Measurements from ENCODE around the gene ART1.

DNA sequence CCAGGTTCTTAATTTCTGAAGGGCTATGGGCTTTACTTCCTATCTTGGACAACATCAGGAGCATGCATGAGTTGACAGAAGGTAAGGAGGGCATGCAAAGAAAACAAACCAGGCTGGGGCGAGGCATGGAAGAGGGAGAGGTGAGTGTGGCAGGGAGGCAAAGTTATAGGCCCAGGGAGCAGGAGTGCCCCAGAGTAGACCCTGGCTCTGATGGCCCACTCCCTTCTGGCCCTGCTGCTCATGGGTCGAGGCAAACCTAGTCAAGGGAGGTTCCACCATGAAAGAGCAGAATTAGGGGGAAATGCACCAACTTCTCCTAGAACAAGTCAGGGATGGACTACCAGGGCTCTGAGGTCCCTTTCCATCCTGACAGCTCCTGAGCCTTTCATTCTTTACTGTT is 16.0 kb downstream of the ART1 start:
- TF ChIP-seq, protein P1, sequence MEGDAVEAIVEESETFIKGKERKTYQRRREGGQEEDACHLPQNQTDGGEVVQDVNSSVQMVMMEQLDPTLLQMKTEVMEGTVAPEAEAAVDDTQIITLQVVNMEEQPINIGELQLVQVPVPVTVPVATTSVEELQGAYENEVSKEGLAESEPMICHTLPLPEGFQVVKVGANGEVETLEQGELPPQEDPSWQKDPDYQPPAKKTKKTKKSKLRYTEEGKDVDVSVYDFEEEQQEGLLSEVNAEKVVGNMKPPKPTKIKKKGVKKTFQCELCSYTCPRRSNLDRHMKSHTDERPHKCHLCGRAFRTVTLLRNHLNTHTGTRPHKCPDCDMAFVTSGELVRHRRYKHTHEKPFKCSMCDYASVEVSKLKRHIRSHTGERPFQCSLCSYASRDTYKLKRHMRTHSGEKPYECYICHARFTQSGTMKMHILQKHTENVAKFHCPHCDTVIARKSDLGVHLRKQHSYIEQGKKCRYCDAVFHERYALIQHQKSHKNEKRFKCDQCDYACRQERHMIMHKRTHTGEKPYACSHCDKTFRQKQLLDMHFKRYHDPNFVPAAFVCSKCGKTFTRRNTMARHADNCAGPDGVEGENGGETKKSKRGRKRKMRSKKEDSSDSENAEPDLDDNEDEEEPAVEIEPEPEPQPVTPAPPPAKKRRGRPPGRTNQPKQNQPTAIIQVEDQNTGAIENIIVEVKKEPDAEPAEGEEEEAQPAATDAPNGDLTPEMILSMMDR (IDR thresholded peaks at IDR 0.05), result no peak
- TF ChIP-seq ZFX (IDR thresholded peaks at IDR 0.05; ENCODE audit: borderline replicate concordance), result no peak
